ENCODE measurements around the gene DIRAS1. TPM values are rescaled to one million over a fixed set of nuclear protein-coding genes. Genes with fewer than 3 reads are reported as not detected.
A peak's percentile ranks its signal among the peaks of the same experiment; 100 is the strongest.

Gene DIRAS1
- total RNA-seq, 1 donor from 2014 or later = 0.71 TPM

DNA sequence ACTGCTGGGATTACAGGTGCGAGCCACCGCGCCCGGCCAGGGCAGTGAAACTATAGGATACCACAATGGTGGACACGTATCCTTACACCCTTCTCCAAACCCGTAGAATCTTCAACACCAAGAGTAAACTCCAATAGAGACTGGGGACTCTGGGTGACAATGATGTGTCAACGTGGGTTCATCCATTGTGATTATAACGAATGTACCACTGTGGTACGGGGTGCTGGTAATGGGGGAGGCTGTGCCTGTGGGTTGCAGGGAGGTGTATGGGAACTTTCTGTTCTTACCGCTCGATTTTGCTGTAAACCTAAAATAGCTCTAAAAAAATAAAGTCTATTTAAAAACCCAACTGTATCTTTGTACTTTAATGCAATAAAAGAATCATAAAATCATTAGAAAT is 30.3 kb downstream of the DIRAS1 start:
- TF ChIP-seq, protein P1, sequence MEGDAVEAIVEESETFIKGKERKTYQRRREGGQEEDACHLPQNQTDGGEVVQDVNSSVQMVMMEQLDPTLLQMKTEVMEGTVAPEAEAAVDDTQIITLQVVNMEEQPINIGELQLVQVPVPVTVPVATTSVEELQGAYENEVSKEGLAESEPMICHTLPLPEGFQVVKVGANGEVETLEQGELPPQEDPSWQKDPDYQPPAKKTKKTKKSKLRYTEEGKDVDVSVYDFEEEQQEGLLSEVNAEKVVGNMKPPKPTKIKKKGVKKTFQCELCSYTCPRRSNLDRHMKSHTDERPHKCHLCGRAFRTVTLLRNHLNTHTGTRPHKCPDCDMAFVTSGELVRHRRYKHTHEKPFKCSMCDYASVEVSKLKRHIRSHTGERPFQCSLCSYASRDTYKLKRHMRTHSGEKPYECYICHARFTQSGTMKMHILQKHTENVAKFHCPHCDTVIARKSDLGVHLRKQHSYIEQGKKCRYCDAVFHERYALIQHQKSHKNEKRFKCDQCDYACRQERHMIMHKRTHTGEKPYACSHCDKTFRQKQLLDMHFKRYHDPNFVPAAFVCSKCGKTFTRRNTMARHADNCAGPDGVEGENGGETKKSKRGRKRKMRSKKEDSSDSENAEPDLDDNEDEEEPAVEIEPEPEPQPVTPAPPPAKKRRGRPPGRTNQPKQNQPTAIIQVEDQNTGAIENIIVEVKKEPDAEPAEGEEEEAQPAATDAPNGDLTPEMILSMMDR (IDR thresholded peaks at IDR 0.05) = no peak
- Histone ChIP-seq H3K9me3 (no peaks in the 10 kb centered on the region), H3K4me1 (peaks cover 15% of the 10 kb centered on the region), H3K4me3 (no peak overlapping the region), H3K27ac (no peak overlapping the region), H3K27me3 (ENCODE audit: low read depth) (no peaks in the 10 kb centered on the region), H3K36me3 (no peaks in the 10 kb centered on the region)
- ATAC-seq = no peak
- intact Hi-C loops (cut with DNase I) = no loop called here
- DNase-seq = no peak

DNA sequence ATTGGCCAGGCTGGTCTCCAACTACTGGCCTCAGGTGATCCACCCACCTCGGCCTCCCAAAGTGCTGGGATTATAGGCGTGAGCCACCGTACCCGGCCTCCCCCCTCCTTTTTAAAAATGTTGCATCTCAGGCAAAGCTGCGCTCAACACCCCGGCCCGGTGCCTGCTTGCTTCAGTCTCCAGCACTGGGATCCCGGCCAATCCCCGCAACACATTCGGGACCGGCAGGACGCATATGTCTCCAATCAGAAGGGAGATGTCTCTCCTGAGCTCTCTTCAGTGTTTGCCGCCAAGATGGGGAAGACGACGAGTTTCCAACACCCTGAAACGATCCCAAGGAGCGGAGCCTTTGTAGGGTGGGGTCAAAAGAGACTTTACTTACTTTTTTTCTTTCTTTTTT is 34.8 kb downstream of the DIRAS1 start:
- TF ChIP-seq, protein P1 (IDR thresholded peaks at IDR 0.05) = no peak
- Histone ChIP-seq H3K9me3 (no peaks in the 10 kb centered on the region), H3K4me3 (no peak overlapping the region), H3K4me1 (no peaks in the 10 kb centered on the region), H3K27me3 (ENCODE audit: low read depth) (no peaks in the 10 kb centered on the region), H3K27ac (no peak overlapping the region), H3K36me3 (no peaks in the 10 kb centered on the region)
- ATAC-seq (no peak), DNase-seq (no peak)
- intact Hi-C loops (cut with DNase I) = no loop called here

DNA sequence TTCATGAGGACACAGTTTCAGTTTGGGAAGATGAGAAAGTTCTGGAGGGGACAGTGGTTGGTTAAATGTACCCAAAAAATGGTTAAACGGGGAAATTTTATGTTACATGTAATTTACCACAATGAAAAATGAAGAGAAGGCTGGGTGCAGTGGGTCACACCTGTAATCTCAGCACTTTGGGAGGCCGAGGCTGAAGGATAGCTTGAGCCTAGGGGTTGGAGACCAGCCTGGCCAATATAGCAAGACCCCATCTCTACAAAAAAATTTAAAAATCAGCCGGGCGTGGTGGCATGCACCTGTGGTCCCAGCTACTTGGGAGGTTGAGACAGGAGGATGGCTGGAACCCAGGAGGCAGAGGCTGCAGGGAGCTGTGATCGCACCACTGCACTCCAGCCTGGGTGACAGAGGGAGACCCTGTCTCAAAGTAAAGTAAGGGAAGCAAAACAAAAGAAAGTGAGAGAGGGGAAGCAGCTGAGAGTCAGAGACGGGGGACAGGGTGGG is 35.9 kb downstream of the DIRAS1 start:
- no peaks in the 10 kb centered on the region for H3K27me3 ChIP-seq (ENCODE audit: low read depth)
- TF ChIP-seq, protein P1 (IDR thresholded peaks at IDR 0.05) = no peak
- intact Hi-C loops (cut with DNase I) = no loop called here
- H3K9me3 ChIP-seq = no peaks in the 10 kb centered on the region
- H3K27ac ChIP-seq = peak overlapping the region; percentile 51
- H3K36me3 ChIP-seq = no peaks in the 10 kb centered on the region
- no peak for ATAC-seq
- H3K4me3 ChIP-seq = peak overlapping the region; percentile 32
- DNase-seq = no peak
- no peaks in the 10 kb centered on the region for H3K4me1 ChIP-seq

DNA sequence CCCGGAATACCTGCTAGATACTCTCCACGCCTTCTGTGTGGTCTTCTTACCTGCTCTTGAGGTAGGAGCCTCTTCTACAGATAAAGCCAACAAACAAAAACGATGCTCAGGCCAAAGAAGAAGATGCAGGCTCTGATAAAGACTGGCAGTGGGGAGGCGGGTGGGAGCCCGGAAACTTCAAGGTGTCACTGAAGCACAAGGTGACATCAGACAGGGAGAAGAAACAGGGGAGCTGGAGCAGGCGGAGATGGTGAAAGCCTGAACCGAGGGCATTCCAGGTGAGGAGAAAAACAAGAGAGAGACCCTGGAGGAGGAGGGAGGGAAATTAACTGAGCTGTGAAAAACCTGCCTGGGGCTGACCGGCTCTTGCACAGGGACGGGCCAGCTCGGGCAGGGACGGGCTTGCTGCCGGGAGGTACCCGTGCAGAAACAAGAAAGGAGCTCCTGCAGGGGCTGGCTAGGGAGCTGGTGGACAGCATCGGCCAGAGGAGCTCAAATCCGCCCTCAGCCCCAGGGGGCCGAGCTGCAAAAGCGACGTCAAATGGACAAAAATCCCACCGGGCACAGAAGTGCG is 37.7 kb downstream of the DIRAS1 start:
- no peak overlapping the region for H3K27ac ChIP-seq
- no peaks in the 10 kb centered on the region for H3K9me3 ChIP-seq
- intact Hi-C loops (cut with DNase I) = no loop called here
- DNase-seq = no peak
- TF ChIP-seq, protein P1 (IDR thresholded peaks at IDR 0.05) = no peak
- no peaks in the 10 kb centered on the region for H3K4me1 ChIP-seq
- no peak for ATAC-seq
- H3K4me3 ChIP-seq = no peak overlapping the region
- no peaks in the 10 kb centered on the region for H3K27me3 ChIP-seq (ENCODE audit: low read depth)
- no peaks in the 10 kb centered on the region for H3K36me3 ChIP-seq

DNA sequence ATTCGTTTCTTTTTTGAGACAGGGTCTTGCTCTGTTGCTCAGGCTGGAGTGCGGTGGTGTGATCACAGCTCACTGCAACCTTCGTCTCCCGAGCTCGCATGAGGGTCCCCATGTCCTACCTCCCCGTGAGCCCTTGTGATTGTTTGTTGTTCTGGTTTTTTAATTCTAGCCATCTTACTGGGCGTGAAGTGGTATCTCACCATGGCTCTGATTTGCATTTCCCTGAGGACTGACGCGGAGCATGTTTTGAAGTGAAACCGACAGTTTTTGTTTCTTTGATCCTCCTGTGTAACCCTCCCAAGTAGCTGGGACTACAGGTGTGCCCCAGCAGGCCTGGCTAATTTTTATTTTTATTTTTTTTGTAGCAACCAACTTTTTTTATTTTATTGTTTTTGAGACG is 40.4 kb downstream of the DIRAS1 start:
- DNase-seq = no peak
- Histone ChIP-seq H3K36me3 (no peaks in the 10 kb centered on the region), H3K27ac (no peak overlapping the region), H3K9me3 (no peaks in the 10 kb centered on the region), H3K27me3 (ENCODE audit: low read depth) (no peaks in the 10 kb centered on the region), H3K4me1 (no peaks in the 10 kb centered on the region), H3K4me3 (no peak overlapping the region)
- intact Hi-C loops (cut with DNase I) = no loop called here
- ATAC-seq = no peak
- TF ChIP-seq, protein P1 (IDR thresholded peaks at IDR 0.05) = no peak

Measured in lower lobe of right lung (tissue), 2 donors.